Fibroblast of lung (primary cell): ENCODE results near the gene CAMK2B. TPM values are rescaled to one million over a fixed set of nuclear protein-coding genes. Genes with fewer than 3 reads are reported as not detected.

Source experiments
- DNase-seq, 2 donors: peaks; one replicate each; pipeline versions ENCODE4 v3.0.0 to v3.0.0-alpha.2; 2010; ENCODE audit warnings: low read depth in 2 of 2
- H2AFZ ChIP-seq: 2 replicates; pipeline ENCODE4 v1.5.1; 2012; ENCODE audit warnings: low read length, control low read depth, inconsistent platforms
- H3K27ac ChIP-seq: 2 replicates; pipeline ENCODE4 v1.5.1; 2011; ENCODE audit warnings: low read length, control low read depth; ENCODE audit not compliant: insufficient read depth
- H3K27me3 ChIP-seq: 2 replicates; pipeline ENCODE4 v1.5.1; 2011; ENCODE audit warnings: mild to moderate bottlenecking, low read length; ENCODE audit not compliant: control insufficient read depth, insufficient read depth
- H3K36me3 ChIP-seq: 2 replicates; pipeline ENCODE4 v1.5.1; 2011; ENCODE audit warnings: low read length; ENCODE audit not compliant: control insufficient read depth, insufficient read depth
- H3K4me1 ChIP-seq: 2 replicates; pipeline ENCODE4 v1.5.1; 2011; ENCODE audit warnings: low read length; ENCODE audit not compliant: control insufficient read depth, insufficient read depth; ENCODE audit errors: extremely low read depth
- H3K4me2 ChIP-seq: 2 replicates; pipeline ENCODE4 v1.5.1; 2011; ENCODE audit warnings: low read length, control low read depth; ENCODE audit not compliant: insufficient read depth; ENCODE audit errors: extremely low read depth
- H3K4me3 ChIP-seq, 4 experiments: fragments of 200-600 bp in 1 of 4; sonication (generic) in 1 of 4; replicated peaks in 1 of 4; 2 replicates each; pipeline ENCODE4 v1.5.1; 2011 to 2016; ENCODE audit warnings: low read length in 4 of 4, low read depth in 3 of 4, mild to moderate bottlenecking in 3 of 4, control low read depth in 2 of 4, inconsistent platforms in 1 of 4, mixed read lengths in 1 of 4; ENCODE audit not compliant: insufficient read depth in 1 of 4; ENCODE audit errors: control extremely low read depth in 1 of 4
- H3K79me2 ChIP-seq: 2 replicates; pipeline ENCODE4 v1.5.1; 2012; ENCODE audit warnings: mild to moderate bottlenecking, low read length, inconsistent platforms; ENCODE audit not compliant: control insufficient read depth, insufficient read depth
- H3K9ac ChIP-seq: 2 replicates; pipeline ENCODE4 v1.5.1; 2011; ENCODE audit warnings: mild to moderate bottlenecking, low read length, control low read depth; ENCODE audit not compliant: insufficient read depth
- H3K9me3 ChIP-seq: 2 replicates; pipeline ENCODE4 v1.5.1; 2012; ENCODE audit warnings: low read depth, low read length; ENCODE audit not compliant: control insufficient read depth, insufficient read depth
- H4K20me1 ChIP-seq: 2 replicates; pipeline ENCODE4 v1.5.1; 2011; ENCODE audit warnings: low read length; ENCODE audit not compliant: control insufficient read depth, insufficient read depth; ENCODE audit errors: extremely low read depth
- CTCF ChIP-seq, 2 donors: IDR thresholded peaks in 1 of 2; conservative IDR thresholded peaks in 1 of 2; 1 replicate in 1 of 2; 2 replicates in 1 of 2; pipeline ENCODE4 v1.5.1; 2011 to 2012; ENCODE audit warnings: low read length in 2 of 2, control low read depth in 1 of 2, inconsistent platforms in 1 of 2, low read depth in 1 of 2, mild to moderate bottlenecking in 1 of 2
- EZH2 ChIP-seq: IDR thresholded peaks from 2 replicates; pipeline ENCODE4 v1.5.1; 2012; ENCODE audit warnings: low read length, control low read depth, mild to moderate bottlenecking; ENCODE audit errors: missing control alignments
- polyA plus RNA-seq, 2 donors: library from polyadenylated mRNA; depleted of rRNA in 1 of 2; stranded (reverse) in 1 of 2; unstranded in 1 of 2; fragments of >200 nt; gene quantifications; 2 replicates each; pipeline ENCODE4 v1.2.1, GENCODE V29; 2011 to 2012; ENCODE audit warnings: missing spikeins in 1 of 2
- total RNA-seq: library from RNA; depleted of rRNA; stranded (reverse); fragments of >200 nt; gene quantifications from 2 replicates; pipeline ENCODE4 v1.2.1, GENCODE V29; 2014

The CAMK2B gene
- total and polyA plus RNA-seq, 2 donors (not counting 1 experiment from before 2014, with no cell fraction given): 0.06 to 0.17 TPM

GRCh38 chr7:44256459-44256858, 68.9 kb downstream of the CAMK2B start:
- Histone ChIP-seq H3K4me3 (no peak overlapping the region), H3K9ac (no peak overlapping the region), H3K9me3 (no peaks in the 10 kb centered on the region), H3K27ac (no peak overlapping the region), H3K27me3 (no peaks in the 10 kb centered on the region), H2AFZ (no peak overlapping the region), H3K36me3 (no peaks in the 10 kb centered on the region), H3K79me2 (no peaks in the 10 kb centered on the region), H3K4me2 (no peak overlapping the region), H4K20me1 (no peaks in the 10 kb centered on the region), H3K4me1 (peaks cover 26% of the 10 kb centered on the region)
- DNase-seq: no peak
- TF ChIP-seq CTCF (conservative IDR thresholded peaks at IDR 0.05 in 1 of 2, IDR thresholded peaks at IDR 0.05 in 1 of 2; ENCODE audit: low read depth in 1 of 2, low read length in 2 of 2) (no peak), EZH2 (no peak)

- Histone ChIP-seq H3K9ac (no peak overlapping the region), H2AFZ (no peak overlapping the region), H3K4me2 (no peak overlapping the region), H3K9me3 (no peaks in the 10 kb centered on the region), H3K79me2 (no peaks in the 10 kb centered on the region), H4K20me1 (no peaks in the 10 kb centered on the region), H3K36me3 (no peaks in the 10 kb centered on the region), H3K27me3 (no peaks in the 10 kb centered on the region), H3K27ac (no peak overlapping the region), H3K4me1 (no peaks in the 10 kb centered on the region), H3K4me3 (no peak overlapping the region)
- no peak for TF ChIP-seq CTCF (conservative IDR thresholded peaks at IDR 0.05 in 1 of 2, IDR thresholded peaks at IDR 0.05 in 1 of 2; ENCODE audit: low read depth in 1 of 2, low read length in 2 of 2)
- no peak for TF ChIP-seq EZH2
- no peak for DNase-seq
Observed at GRCh38 chr7:44251881-44252280, 73.5 kb downstream of the CAMK2B start.

- Histone ChIP-seq H3K4me3 (no peak overlapping the region), H3K79me2 (no peaks in the 10 kb centered on the region), H4K20me1 (no peaks in the 10 kb centered on the region), H2AFZ (no peak overlapping the region), H3K4me2 (no peak overlapping the region), H3K4me1 (no peaks in the 10 kb centered on the region), H3K27me3 (no peaks in the 10 kb centered on the region), H3K36me3 (no peaks in the 10 kb centered on the region), H3K9me3 (no peaks in the 10 kb centered on the region), H3K9ac (no peak overlapping the region), H3K27ac (no peak overlapping the region)
- no peak for TF ChIP-seq CTCF (conservative IDR thresholded peaks at IDR 0.05 in 1 of 2, IDR thresholded peaks at IDR 0.05 in 1 of 2; ENCODE audit: low read depth in 1 of 2, low read length in 2 of 2)
- no peak for TF ChIP-seq EZH2
- no peak for DNase-seq
Observed at GRCh38 chr7:44251269-44251668, 74.1 kb downstream of the CAMK2B start.
